Measurements from ENCODE around the gene ACAN. TPM values are rescaled to one million over a fixed set of nuclear protein-coding genes. Genes with fewer than 3 reads are reported as not detected.

ACAN gene
- total RNA-seq, 2 experiments from 2014 or later = not detected

- peaks cover 63% of the 10 kb centered on the region for H3K36me3 Mint-ChIP-seq (ENCODE audit: low read depth)
- CTCF ChIA-PET = no interaction called here
- ATAC-seq (ENCODE audit: poor library complexity) (no peak), DNase-seq (no peak)
- intact Hi-C loops (cut with DNase I, micrococcal nuclease) = no loop called here
- H3K27ac Mint-ChIP-seq = no peak overlapping the region
- H3K4me1 ChIP-seq (ENCODE audit: insufficient read depth, low read length) = no peaks in the 10 kb centered on the region
- peaks cover 46% of the 10 kb centered on the region for H3K36me3 ChIP-seq (ENCODE audit: insufficient read depth, low read length)
- no peaks in the 10 kb centered on the region for H3K9me3 Mint-ChIP-seq
- POLR2A ChIA-PET = no interaction called here
- peaks cover 10% of the 10 kb centered on the region for H3K4me1 Mint-ChIP-seq (ENCODE audit: low read depth)
- H3K27me3 Mint-ChIP-seq = no peaks in the 10 kb centered on the region
- H3K4me3 Mint-ChIP-seq = no peak overlapping the region
- no peaks in the 10 kb centered on the region for H3K27me3 ChIP-seq (ENCODE audit: control insufficient read depth in 1 of 2, insufficient read depth in 2 of 2, low read length in 2 of 2)
- TF ChIP-seq, protein P1, sequence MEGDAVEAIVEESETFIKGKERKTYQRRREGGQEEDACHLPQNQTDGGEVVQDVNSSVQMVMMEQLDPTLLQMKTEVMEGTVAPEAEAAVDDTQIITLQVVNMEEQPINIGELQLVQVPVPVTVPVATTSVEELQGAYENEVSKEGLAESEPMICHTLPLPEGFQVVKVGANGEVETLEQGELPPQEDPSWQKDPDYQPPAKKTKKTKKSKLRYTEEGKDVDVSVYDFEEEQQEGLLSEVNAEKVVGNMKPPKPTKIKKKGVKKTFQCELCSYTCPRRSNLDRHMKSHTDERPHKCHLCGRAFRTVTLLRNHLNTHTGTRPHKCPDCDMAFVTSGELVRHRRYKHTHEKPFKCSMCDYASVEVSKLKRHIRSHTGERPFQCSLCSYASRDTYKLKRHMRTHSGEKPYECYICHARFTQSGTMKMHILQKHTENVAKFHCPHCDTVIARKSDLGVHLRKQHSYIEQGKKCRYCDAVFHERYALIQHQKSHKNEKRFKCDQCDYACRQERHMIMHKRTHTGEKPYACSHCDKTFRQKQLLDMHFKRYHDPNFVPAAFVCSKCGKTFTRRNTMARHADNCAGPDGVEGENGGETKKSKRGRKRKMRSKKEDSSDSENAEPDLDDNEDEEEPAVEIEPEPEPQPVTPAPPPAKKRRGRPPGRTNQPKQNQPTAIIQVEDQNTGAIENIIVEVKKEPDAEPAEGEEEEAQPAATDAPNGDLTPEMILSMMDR (IDR thresholded peaks at IDR 0.05) = no peak
- H3K27ac ChIP-seq (ENCODE audit: low read depth in 1 of 2, low read length in 2 of 2) = no peak overlapping the region
- no peak overlapping the region for H3K4me3 ChIP-seq (ENCODE audit: low read length)
- H3K9me3 ChIP-seq (ENCODE audit: control insufficient read depth in 1 of 2, insufficient read depth in 1 of 2, low read length in 2 of 2) = no peaks in the 10 kb centered on the region
Measured at GRCh38 chr15:88887068-88887580, 83.9 kb downstream of the ACAN start.

GRCh38 chr15:88888719-88889118, 85.5 kb downstream of the ACAN start:
- peaks cover 43% of the 10 kb centered on the region for H3K36me3 ChIP-seq (ENCODE audit: insufficient read depth, low read length)
- Mint-ChIP-seq H3K27me3 (no peaks in the 10 kb centered on the region), H3K9me3 (no peaks in the 10 kb centered on the region), H3K4me3 (no peak overlapping the region), H3K36me3 (ENCODE audit: low read depth) (peaks cover 55% of the 10 kb centered on the region), H3K27ac (no peak overlapping the region), H3K4me1 (ENCODE audit: low read depth) (peaks cover 9% of the 10 kb centered on the region)
- H3K9me3 ChIP-seq (ENCODE audit: control insufficient read depth in 1 of 2, insufficient read depth in 1 of 2, low read length in 2 of 2) = no peaks in the 10 kb centered on the region
- intact Hi-C loops (cut with DNase I, micrococcal nuclease) = no loop called here
- no peak for ATAC-seq (ENCODE audit: poor library complexity)
- H3K27ac ChIP-seq (ENCODE audit: low read depth in 1 of 2, low read length in 2 of 2) = no peak overlapping the region
- H3K4me1 ChIP-seq (ENCODE audit: insufficient read depth, low read length) = peaks cover under 1% of the 10 kb centered on the region
- ChIA-PET CTCF (no interaction called here), POLR2A (no interaction called here)
- H3K27me3 ChIP-seq (ENCODE audit: control insufficient read depth in 1 of 2, insufficient read depth in 2 of 2, low read length in 2 of 2) = no peaks in the 10 kb centered on the region
- no peak for DNase-seq
- no peak overlapping the region for H3K4me3 ChIP-seq (ENCODE audit: low read length)
- TF ChIP-seq, protein P1 (IDR thresholded peaks at IDR 0.05) = no peak

GRCh38 chr15:88890495-88890894, 87.3 kb downstream of the ACAN start:
- no peak for DNase-seq
- H3K4me3 Mint-ChIP-seq = no peak overlapping the region
- Histone ChIP-seq H3K27ac (ENCODE audit: low read depth in 1 of 2, low read length in 2 of 2) (no peak overlapping the region), H3K36me3 (ENCODE audit: insufficient read depth, low read length) (peaks cover 32% of the 10 kb centered on the region), H3K9me3 (ENCODE audit: control insufficient read depth in 1 of 2, insufficient read depth in 1 of 2, low read length in 2 of 2) (no peaks in the 10 kb centered on the region), H3K4me1 (ENCODE audit: insufficient read depth, low read length) (peaks cover 17% of the 10 kb centered on the region), H3K4me3 (ENCODE audit: low read length) (no peak overlapping the region), H3K27me3 (ENCODE audit: control insufficient read depth in 1 of 2, insufficient read depth in 2 of 2, low read length in 2 of 2) (no peaks in the 10 kb centered on the region)
- peaks cover 49% of the 10 kb centered on the region for H3K36me3 Mint-ChIP-seq (ENCODE audit: low read depth)
- TF ChIP-seq, protein P1 (IDR thresholded peaks at IDR 0.05) = no peak
- no peak for ATAC-seq (ENCODE audit: poor library complexity)
- POLR2A ChIA-PET = interaction anchor here (1.7 kb wide), 1 partner anchor 14 kb away, joined by 6 read pairs; no protein-coding TSS in a partner anchor
- H3K27me3 Mint-ChIP-seq = no peaks in the 10 kb centered on the region
- H3K9me3 Mint-ChIP-seq = no peaks in the 10 kb centered on the region
- CTCF ChIA-PET = interaction anchor here (1.2 kb wide), 1 partner anchor 14 kb away, joined by 6 read pairs; no protein-coding TSS in a partner anchor
- peaks cover 14% of the 10 kb centered on the region for H3K4me1 Mint-ChIP-seq (ENCODE audit: low read depth)
- no peak overlapping the region for H3K27ac Mint-ChIP-seq
- intact Hi-C loops (cut with DNase I, micrococcal nuclease) = loop anchor here (5.0 to 10.0 kb wide), 2 partner anchors 416 to 447 kb away; no protein-coding TSS in a partner anchor
